ENCODE data around the gene MAG.

MAG gene

GRCh38 chr19:35299523-35300338 lies 7.8 kb downstream of the MAG start:
- DNase-seq (ENCODE audit: low spot score) = peak; percentile 15

- no peak for DNase-seq (ENCODE audit: low spot score)
These were observed 8.3 kb downstream of the MAG start for GRCh38 chr19:35300339-35300649.

- no peak for DNase-seq (ENCODE audit: low spot score)
These were observed 10.0 kb downstream of the MAG start for GRCh38 chr19:35301961-35302360.

- DNase-seq (ENCODE audit: low spot score) = no peak
These were observed 10.5 kb downstream of the MAG start for GRCh38 chr19:35302446-35302845.

- no peak for DNase-seq (ENCODE audit: low spot score)
These were observed 11.5 kb downstream of the MAG start for GRCh38 chr19:35303357-35303915.

- no peak for DNase-seq (ENCODE audit: low spot score)
These were observed 12.1 kb downstream of the MAG start for GRCh38 chr19:35304036-35304435.

GRCh38 chr19:35305181-35305580 lies 13.2 kb downstream of the MAG start:
- no peak for DNase-seq (ENCODE audit: low spot score)

- DNase-seq (ENCODE audit: low spot score) = peak; percentile 4
These were observed 14.7 kb downstream of the MAG start for GRCh38 chr19:35306473-35307246.

GRCh38 chr19:35307931-35308330 lies 16.0 kb downstream of the MAG start:
- no peak for DNase-seq (ENCODE audit: low spot score)

GRCh38 chr19:35308910-35309309 lies 16.9 kb downstream of the MAG start:
- DNase-seq (ENCODE audit: low spot score) = no peak

- DNase-seq (ENCODE audit: low spot score) = no peak
These were observed 17.7 kb downstream of the MAG start for GRCh38 chr19:35309481-35310279.

GRCh38 chr19:35310331-35310730 lies 18.4 kb downstream of the MAG start:
- DNase-seq (ENCODE audit: low spot score) = no peak

- no peak for DNase-seq (ENCODE audit: low spot score)
These were observed 19.0 kb downstream of the MAG start for GRCh38 chr19:35310811-35311465.

GRCh38 chr19:35311901-35312665 lies 20.1 kb downstream of the MAG start:
- no peak for DNase-seq (ENCODE audit: low spot score)

GRCh38 chr19:35313587-35313986 lies 21.6 kb downstream of the MAG start:
- DNase-seq (ENCODE audit: low spot score) = no peak

GRCh38 chr19:35314031-35314430 lies 22.1 kb downstream of the MAG start:
- DNase-seq (ENCODE audit: low spot score) = no peak

GRCh38 chr19:35314858-35315470 lies 23.0 kb downstream of the MAG start:
- DNase-seq (ENCODE audit: low spot score) = no peak

GRCh38 chr19:35315883-35316282 lies 23.9 kb downstream of the MAG start:
- no peak for DNase-seq (ENCODE audit: low spot score)

- DNase-seq (ENCODE audit: low spot score) = no peak
These were observed 24.6 kb downstream of the MAG start for GRCh38 chr19:35316560-35316959.

GRCh38 chr19:35317464-35318043 lies 25.6 kb downstream of the MAG start:
- no peak for DNase-seq (ENCODE audit: low spot score)

Data from hematopoietic multipotent progenitor cell treated with erythropoietin and hydrocortisone succinate and interleukin-3 and kit ligand, for 15 days (in vitro differentiated cells).